Measurements from ENCODE around the gene ZNF212. TPM values are rescaled to one million over a fixed set of nuclear protein-coding genes. Genes with fewer than 3 reads are reported as not detected.

ZNF212 gene
- total RNA-seq, 4 donors from 2014 or later, result 3.7 to 7.5 (median 4.7) TPM

DNA sequence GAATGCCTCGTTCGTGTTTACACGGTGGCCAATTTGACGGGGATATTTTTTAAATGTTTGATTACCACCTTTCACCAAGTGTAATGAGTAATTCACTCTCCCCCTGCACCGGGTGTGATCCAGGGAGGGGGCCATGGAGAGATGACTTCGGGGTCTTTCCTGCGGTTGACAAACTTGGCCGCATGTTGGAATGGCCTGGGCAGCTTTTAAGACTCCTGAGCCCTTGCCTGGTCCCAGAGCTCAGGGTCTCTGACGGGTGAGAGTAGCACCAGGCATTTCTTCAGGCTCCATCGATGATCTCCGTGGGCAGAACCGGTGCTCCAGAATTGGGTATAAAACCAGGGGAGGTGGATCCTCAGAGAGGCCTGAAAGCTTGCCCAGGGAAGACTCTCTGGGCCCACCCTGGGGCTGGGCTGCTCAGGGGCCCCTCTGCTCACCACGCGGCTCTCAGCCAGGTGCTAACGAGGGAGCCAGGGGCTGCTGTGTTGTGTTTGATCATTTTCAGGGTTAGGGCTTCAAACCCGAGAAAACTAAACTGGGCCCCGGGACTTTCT, 43.2 kb upstream of the ZNF212 start:
- Histone ChIP-seq H3K36me3 (peaks cover 0 to 30% of the 10 kb centered on the region in 2 donors), H3K4me3 (peak overlapping the region; percentile 68 to 87 (median 80)), H3K4me1 (peaks cover 9 to 17% of the 10 kb centered on the region in 2 donors), H3K27me3 (peaks cover 0 to 2% (median 0%) of the 10 kb centered on the region in 3 donors), H3K9me3 (no peaks in the 10 kb centered on the region), H3K27ac (peak overlapping the region; percentile 80 to 96 (median 86))
- in situ Hi-C loops (cut with MboI; ENCODE audit: low sequenced_read_pairs in 4 of 4), result no loop called here
- ATAC-seq, result peak; percentile 11 to 26
- TF ChIP-seq POLR2A (IDR thresholded peaks at IDR 0.05), result no peak
- TF ChIP-seq, protein P1, sequence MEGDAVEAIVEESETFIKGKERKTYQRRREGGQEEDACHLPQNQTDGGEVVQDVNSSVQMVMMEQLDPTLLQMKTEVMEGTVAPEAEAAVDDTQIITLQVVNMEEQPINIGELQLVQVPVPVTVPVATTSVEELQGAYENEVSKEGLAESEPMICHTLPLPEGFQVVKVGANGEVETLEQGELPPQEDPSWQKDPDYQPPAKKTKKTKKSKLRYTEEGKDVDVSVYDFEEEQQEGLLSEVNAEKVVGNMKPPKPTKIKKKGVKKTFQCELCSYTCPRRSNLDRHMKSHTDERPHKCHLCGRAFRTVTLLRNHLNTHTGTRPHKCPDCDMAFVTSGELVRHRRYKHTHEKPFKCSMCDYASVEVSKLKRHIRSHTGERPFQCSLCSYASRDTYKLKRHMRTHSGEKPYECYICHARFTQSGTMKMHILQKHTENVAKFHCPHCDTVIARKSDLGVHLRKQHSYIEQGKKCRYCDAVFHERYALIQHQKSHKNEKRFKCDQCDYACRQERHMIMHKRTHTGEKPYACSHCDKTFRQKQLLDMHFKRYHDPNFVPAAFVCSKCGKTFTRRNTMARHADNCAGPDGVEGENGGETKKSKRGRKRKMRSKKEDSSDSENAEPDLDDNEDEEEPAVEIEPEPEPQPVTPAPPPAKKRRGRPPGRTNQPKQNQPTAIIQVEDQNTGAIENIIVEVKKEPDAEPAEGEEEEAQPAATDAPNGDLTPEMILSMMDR (IDR thresholded peaks at IDR 0.05 in 4 of 5, conservative IDR thresholded peaks at IDR 0.05 in 1 of 5), result no peak
- DNase-seq, result no peak
- intact Hi-C loops (cut with DNase I; ENCODE audit: low total_unique reads), result loop anchor here (5.0 kb wide), 1 partner anchor 41 kb away; the partner anchor contains the start of gene ZNF212

DNA sequence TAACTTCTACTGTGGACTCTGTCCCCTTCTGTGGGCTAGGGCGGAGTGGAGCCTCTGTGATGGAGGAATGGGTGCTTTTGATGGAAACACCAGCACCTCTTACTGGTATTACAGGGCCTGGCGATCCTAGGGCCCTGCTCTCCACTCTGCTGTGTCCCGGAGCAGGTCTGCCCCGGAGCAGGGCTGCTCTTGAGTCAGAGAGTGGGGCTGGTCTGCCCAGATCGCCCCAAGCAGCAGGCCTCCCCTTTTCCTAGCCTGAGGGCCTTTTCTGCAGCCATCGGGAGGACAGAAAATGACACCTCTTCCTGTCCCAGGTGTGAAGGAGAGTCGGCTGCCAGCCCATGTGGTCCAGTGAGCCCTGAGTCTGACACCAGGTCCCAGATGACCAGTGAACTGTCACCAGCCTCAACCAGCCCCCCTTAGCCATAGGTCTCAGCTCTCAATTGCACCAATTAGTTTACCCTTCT, 42.7 kb upstream of the ZNF212 start:
- peak overlapping the region; percentile 80 to 96 (median 86) for H3K27ac ChIP-seq
- H3K9me3 ChIP-seq, result no peaks in the 10 kb centered on the region
- intact Hi-C loops (cut with DNase I; ENCODE audit: low total_unique reads), result loop anchor here (5.0 kb wide), 1 partner anchor 41 kb away; the partner anchor contains the start of gene ZNF212
- H3K27me3 ChIP-seq, result peaks cover 0 to 2% (median 0%) of the 10 kb centered on the region in 3 donors
- TF ChIP-seq, protein P1 (IDR thresholded peaks at IDR 0.05 in 4 of 5, conservative IDR thresholded peaks at IDR 0.05 in 1 of 5), result no peak
- H3K4me1 ChIP-seq, result peaks cover 9 to 17% of the 10 kb centered on the region in 2 donors
- in situ Hi-C loops (cut with MboI; ENCODE audit: low sequenced_read_pairs in 4 of 4), result no loop called here
- no peak for ATAC-seq
- H3K36me3 ChIP-seq, result peaks cover 0 to 35% of the 10 kb centered on the region in 2 donors
- peak overlapping the region; percentile 68 to 87 (median 80) for H3K4me3 ChIP-seq
- no peak for DNase-seq

DNA sequence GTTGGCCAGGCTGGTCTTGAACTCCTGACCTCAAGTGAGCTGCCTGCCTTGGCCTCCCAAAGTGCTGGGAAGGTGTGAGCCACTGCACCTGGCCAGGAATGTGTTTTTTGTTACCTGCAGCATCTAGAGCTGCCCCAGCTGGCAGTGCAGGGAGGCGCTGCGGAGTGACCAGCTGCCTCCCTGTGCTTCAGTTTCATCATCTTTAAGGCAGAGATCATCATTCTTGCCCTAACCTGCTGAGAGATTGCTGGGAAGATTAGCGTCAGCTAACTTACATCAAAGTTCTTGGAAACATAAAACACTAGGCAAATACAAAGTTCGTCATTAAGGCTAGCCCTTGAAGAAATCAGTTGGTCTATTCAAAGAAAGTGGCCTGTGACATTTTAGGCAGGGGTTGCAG, 41.8 kb upstream of the ZNF212 start:
- Histone ChIP-seq H3K4me3 (no peak overlapping the region), H3K9me3 (no peaks in the 10 kb centered on the region), H3K36me3 (peaks cover 0 to 44% of the 10 kb centered on the region in 2 donors), H3K4me1 (peaks cover 9 to 17% of the 10 kb centered on the region in 2 donors), H3K27me3 (no peaks in the 10 kb centered on the region), H3K27ac (no peak overlapping the region)
- no peak for TF ChIP-seq POLR2A (IDR thresholded peaks at IDR 0.05)
- TF ChIP-seq, protein P1 (IDR thresholded peaks at IDR 0.05 in 4 of 5, conservative IDR thresholded peaks at IDR 0.05 in 1 of 5), result no peak
- in situ Hi-C loops (cut with MboI; ENCODE audit: low sequenced_read_pairs in 4 of 4) (no loop called here), intact Hi-C loops (cut with DNase I; ENCODE audit: low total_unique reads) (loop anchor here (5.0 kb wide), 1 partner anchor 40 kb away; the partner anchor contains the start of gene ZNF212)
- ATAC-seq (no peak), DNase-seq (no peak)

DNA sequence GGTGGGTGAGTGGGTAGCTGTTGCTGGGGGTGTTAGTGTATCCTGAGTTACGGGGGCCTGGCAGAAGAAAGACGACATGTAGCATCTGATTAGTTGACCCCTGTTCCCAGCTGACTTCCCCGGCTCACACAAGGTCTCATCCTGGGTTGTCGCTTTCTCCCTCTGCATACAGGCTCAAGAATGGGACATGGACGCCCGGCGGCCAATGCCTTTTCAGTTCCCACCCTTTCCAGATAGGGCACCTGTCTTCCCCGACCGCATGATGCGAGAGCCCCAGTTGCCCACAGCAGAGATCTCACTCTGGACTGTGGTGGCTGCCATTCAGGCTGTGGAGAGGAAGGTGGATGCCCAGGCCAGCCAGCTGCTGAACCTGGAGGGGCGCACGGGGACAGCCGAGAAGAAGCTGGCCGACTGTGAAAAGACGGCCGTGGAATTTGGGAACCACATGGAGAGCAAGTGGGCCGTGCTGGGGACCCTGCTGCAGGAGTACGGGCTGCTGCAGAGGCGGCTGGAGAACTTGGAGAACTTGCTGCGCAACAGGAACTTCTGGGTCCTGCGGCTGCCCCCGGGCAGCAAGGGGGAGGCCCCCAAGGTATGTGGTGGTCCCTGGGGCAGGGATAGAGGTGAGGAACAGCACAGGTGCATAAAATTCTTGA, 41.2 kb upstream of the ZNF212 start:
- H3K4me3 ChIP-seq, result no peak overlapping the region
- no peak overlapping the region for H3K27ac ChIP-seq
- ATAC-seq (no peak), DNase-seq (no peak)
- no peaks in the 10 kb centered on the region for H3K9me3 ChIP-seq
- TF ChIP-seq, protein P1 (IDR thresholded peaks at IDR 0.05 in 4 of 5, conservative IDR thresholded peaks at IDR 0.05 in 1 of 5), result no peak
- TF ChIP-seq POLR2A (IDR thresholded peaks at IDR 0.05), result no peak
- in situ Hi-C loops (cut with MboI; ENCODE audit: low sequenced_read_pairs in 4 of 4) (no loop called here), intact Hi-C loops (cut with DNase I; ENCODE audit: low total_unique reads) (loop anchor here (5.0 kb wide), 1 partner anchor 39 kb away; the partner anchor contains the start of gene ZNF212)
- H3K36me3 ChIP-seq, result peaks cover 0 to 48% of the 10 kb centered on the region in 2 donors
- H3K27me3 ChIP-seq, result no peaks in the 10 kb centered on the region
- H3K4me1 ChIP-seq, result peaks cover 9 to 17% of the 10 kb centered on the region in 2 donors

Data from gastrocnemius medialis (tissue), 4 donors.